SK-N-DZ (cell line): ENCODE results near the gene ATP1A1.

ENCODE experiments used
- DNase-seq: peaks from one replicate; pipeline ENCODE4 v3.0.0-alpha.2; 2015; ENCODE audit warnings: low spot score

The ATP1A1 gene

DNA sequence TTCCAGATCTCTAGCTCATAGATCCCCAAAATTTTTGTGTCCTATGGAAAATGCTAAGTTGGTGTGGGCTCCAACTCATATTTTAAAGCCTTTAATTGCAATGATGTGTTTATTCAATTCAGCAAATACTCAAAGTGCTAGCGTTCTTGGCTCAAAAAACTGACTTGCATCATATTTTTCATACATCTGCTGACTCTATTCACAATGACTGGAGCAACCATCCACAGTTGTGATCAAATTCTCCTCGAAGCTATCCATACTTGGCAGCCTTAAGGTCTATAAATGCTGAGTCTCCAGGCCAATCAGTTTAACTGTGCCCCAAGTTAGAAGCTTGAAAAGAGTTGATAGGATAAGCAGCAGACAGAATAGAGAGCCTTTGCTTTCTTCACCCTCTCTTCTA, 2.9 kb upstream of the ATP1A1 start:
- no peak for DNase-seq

DNA sequence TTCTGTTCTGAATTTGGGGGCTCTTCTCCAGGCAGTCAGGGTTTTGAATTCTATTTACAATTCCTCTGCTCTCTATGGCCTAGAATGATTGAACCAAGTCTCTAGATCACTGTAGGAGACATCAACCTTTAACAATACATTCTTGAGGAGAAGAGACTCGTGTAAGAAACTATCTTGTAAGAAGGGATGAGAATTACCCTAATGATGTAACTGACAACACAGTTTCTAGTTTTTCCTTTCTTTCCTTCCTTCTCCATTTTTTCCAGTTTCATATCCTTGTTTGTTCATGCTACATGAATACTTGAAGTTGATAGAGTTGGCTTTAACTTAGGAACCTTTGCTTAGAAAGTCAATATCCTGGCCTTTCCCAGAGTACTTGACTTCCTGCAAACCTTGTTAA, 1.3 kb upstream of the ATP1A1 start:
- DNase-seq: no peak

GRCh38 chr1:116372191-116372590, 853 bp upstream of the ATP1A1 start:
- no peak for DNase-seq

DNA sequence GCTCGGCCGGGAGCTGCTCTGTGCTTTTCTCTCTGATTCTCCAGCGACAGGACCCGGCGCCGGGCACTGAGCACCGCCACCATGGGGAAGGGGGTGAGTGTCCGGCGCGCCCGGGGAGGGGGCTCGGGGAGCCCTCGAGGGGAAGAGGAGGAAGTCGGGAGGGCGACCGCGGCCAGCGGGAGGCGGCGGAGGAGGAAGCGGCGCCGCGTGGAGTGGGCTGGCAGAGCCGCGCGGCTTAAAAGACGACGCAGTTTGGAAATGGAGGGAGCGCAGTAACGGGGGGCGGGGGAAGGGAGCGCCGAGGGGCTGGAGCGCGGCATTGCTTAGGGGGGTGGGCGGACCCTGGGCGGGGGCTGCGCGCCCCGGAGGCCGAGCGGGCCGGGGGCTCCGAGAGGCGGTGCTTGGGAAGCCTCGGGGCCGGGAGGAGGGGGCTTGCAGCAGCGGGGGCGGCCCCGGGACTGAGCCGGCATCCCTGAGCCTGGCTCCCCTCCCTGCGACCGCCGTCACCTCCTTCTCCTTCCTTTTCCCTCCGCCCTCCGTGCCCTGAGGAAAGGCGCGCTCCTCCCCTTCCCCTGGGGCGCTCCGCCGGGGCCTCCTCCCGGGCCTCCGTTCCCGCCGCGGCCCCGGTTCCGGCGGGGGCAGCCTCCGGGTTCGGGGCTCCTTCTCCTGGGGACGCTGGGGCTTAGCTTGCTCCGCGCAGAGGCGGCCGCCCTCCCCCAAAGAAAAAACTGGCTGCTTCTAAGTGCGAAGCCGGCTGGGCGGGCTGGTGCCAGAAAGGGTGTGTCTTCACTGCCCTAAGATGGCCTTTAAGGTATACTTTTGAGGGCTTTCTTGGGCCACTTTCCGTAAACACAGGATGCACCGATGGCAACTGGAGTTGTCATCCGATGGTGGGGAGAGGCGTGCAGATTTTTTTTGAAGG, 648 bp downstream of the ATP1A1 start:
- DNase-seq: peak; percentile 45

DNA sequence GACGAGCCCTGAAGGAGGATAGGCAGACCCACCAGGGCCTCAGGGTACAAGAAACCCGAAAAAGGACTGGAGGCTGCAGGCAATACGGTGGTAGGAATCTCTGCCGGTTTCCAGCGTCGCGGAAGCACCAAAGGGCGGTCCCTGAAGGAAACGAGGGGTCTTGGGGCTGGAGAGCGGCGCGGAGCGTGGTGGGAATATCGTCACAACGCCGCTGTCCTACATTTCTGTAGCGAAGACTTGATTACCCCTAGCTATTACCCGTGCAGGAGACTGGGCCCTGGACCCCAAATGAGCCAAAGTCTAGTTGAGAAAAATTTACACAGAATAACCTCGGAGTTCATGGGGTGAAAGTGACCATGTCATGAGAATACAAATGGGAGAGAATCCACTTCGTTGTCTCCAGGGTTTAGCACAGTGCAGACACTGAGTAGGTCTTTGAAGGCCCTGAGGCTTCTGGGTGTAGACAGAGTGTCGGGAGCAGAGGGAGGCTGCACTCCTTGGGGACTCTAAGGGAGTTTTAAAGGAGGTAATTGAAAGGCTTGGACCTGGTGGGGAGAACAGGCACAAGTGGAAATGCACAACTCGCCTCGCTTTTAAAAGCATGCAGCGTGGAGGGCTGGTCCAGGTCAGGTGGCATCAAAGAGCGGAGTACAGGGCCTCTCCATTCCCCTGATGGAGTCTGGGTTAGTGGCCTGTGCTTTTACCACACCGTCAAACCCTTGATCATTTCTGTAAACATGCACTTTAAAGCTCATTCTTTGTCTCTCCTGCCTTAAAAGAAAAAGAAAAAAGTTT, 1.5 kb downstream of the ATP1A1 start:
- peak; percentile 24 for DNase-seq

DNA sequence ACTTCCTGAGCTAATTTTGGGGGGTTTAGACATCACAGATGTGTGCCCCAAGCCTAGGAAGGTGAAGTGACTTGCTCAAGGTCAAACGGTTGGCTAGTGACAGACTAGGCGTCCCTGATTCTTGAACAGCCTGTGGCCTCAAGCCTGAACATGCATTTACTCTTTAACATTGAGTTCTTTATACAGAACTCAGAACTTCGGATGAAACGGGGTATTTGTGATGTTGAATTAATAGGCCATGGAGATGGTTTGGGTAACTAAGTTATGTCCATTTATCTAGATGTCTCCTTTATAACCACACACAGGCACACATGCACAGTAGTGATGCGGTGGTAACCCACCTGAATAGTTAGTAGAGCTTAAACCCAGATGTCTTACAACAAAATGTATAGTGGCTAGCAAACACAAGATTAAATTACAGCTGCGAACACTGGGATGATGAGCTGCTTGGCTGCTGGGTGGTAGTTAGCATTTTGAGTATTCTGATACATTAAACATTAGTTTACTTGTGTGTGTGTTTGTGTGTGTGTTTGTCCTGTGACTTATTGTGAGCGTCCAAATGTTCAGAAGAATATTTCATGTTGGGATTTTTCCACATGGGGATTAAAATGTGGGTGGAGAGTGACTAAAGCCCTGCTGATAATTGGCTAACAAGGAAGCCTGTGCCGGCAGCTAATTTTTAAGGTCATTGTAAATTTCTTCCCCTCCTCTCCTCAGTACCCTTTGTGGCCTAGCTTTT, 2.3 kb downstream of the ATP1A1 start:
- no peak for DNase-seq

DNA sequence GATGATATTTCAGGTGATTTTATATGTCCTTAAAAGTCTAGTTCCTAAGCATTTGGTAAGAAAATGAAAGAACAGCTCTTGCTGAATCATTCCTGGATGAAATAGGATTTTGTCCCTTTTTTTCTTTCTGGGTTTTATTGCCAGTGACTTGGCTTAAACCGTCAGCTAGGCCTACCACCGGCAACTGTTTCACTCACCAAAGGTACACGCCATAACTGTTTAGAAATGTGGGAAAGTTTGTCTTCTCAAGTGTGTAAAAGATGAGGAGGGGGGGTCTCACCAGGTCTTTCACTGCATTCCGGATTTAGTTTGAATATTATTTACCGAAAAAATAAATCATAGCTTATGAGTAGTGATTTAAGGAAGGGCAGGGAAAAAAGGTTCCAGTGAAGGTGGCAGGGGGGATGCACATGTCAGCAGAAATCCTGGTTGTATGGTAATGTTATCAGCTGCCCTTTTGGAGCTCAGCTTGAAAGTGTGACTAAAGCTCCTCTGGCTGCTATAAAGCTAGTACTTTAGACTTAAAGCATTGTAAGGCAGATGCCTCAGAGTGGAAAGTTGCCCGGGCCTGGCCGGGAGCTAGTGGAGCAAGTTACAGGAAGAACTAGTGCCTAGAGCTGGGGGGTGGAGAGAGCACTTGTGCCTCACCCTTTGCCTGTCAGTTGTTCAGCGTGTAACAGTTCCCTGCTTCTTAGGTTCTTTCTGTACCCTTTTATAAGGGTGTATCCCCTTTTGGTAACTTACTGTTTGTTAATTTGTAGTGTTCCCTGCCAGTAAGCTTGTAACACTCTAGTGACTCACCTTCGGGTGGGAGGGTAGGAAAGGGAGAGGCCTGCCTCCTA, 3.1 kb downstream of the ATP1A1 start:
- no peak for DNase-seq

- no peak for DNase-seq
These were observed 3.7 kb downstream of the ATP1A1 start for GRCh38 chr1:116376729-116377086.

GRCh38 chr1:116377541-116378529, 4.8 kb downstream of the ATP1A1 start:
- no peak for DNase-seq

DNA sequence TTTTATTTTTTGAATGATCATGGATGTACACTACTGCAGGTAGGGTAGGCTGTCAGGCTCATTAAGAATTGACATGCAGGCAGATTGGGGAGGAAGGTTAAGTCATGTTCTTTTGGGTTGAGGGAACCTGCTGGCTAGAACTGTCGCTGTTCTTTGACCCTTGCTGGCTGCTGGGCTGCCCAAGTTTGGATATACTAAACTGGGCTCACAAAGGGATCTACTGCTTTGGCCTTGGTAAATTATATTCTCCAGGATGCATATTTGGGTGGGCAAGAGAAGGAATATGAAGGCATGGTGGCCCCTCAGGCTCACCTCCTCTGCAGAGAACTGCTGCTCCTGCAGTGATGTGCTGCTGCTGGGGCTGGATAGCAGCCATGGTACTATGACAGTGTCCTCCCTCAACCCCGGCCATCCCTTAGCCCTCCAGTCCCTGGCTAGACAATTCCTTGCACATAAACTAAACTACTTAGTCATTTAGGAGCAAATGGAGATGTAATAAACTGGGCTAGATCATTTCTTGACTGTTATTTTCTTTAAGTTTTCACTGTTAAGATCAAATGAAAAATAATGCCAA, 6.1 kb downstream of the ATP1A1 start:
- DNase-seq: no peak

GRCh38 chr1:116379674-116380498, 6.8 kb downstream of the ATP1A1 start:
- DNase-seq: no peak

- no peak for DNase-seq
These were observed 7.6 kb downstream of the ATP1A1 start for GRCh38 chr1:116380499-116381242.

DNA sequence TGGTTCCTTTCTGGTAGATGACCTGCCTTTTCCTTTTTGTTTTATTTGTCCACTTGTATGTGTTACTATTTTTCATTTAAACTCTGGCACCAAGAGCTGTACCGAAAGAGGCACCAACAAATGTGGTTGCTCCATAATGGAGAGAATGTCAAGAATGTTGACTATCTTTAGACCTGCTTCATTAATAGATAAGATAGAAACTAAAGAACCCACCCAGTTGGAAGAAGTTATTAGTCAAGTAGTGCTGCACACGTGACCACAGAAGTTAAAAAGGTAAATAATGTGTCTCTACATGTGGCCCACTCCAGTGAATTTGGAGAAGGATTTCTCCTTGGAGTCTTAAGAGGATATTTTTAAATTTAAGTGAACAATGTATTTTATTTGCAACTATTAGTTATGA, 9.3 kb downstream of the ATP1A1 start:
- no peak for DNase-seq

DNA sequence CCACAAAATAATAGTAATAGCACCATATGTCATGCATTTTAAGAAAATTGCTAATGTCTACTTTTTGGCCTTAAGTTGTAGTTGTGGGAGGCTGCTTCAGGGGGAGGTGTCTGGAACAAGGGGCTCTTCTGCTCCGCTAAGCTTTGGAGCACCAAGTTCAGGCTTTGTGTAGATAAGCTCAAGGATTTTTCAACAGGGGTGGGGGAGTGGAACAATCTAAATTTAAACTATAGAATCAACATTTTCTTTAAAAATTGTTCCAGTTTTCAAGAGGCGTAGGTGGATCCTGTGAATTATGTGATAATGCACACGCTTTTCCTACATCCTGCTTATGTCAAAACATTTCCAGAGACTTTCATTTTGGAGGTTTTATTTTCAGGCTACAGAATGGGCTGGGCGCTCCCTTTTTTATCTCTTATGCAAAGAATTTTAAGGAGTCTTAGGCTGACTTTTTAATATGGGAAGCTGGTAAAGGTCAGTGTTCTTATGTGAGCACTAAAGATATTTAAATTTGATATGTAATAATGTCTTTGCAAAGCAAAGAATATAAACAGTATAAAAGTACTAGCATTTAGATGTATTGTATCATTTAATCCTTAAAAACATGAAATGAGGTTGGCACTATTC, 9.9 kb downstream of the ATP1A1 start:
- no peak for DNase-seq

DNA sequence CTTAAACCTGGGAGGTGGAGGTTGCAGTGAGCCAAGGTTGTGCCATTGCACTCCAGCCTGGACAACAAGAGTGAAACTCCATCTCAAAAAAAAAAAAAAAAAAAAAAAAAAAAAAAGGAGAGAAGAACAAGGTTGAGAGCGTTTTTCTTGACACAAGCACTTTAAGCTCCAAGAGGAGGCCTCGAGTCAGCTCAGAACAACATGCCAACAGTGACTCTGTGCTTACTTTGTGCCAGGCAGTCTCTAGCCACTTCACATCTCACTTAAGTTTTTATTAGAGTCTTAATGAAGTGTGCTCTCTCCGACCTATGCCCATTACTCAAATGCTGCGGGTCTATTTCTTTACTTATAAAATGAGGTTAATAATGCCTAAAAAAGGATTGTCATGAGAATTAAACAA, 13.0 kb downstream of the ATP1A1 start:
- DNase-seq: no peak

- DNase-seq: no peak
These were observed 14.5 kb downstream of the ATP1A1 start for GRCh38 chr1:116387551-116387950.

DNA sequence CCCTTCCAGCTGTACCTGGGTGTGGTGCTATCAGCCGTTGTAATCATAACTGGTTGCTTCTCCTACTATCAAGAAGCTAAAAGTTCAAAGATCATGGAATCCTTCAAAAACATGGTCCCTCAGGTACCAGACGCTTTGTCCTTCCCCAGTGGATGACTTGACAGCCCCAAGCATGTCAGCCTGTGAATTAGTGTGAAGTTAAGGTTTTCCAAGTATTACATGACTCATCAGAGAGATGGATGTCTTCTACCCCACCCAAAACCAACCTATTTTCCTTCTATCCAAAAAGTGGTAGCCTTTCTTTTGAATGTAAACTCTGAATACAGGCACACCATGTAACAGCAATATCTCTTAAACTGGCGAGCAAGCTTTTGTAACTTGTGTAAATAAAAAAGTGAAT, 15.1 kb downstream of the ATP1A1 start:
- no peak for DNase-seq

DNA sequence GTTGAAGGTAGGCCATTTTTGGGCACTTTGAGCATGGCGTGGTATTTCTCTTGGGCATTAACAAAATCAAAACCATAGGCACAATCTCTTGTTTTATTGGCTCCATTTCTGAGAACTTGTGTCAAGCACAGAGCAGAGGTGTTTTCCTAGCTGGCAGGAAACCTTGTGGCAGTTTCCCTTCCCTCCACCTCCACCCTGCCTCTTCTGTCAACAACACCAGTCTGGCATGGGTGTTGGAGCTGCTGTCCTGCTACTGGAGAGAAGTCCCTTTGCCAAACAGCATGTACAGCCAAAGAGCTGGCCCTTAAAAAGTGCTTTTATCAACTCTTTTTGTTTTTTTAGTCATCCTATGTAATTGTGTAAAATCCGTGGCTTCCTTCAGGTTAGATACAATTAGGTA, 16.0 kb downstream of the ATP1A1 start:
- no peak for DNase-seq
